HepG2 (cell line): ENCODE measurements around the gene TBC1D2B.

ENCODE experiments used
- AFF4 ChIP-seq: sonication (generic); formaldehyde crosslinking; IDR thresholded peaks from 2 replicates; pipeline ENCODE4 v1.4.0; 2020; ENCODE audit warnings: missing genetic modification reagents
- CTCF ChIP-seq: sonication (generic); formaldehyde crosslinking; IDR thresholded peaks from 2 replicates; pipeline ENCODE4 v1.5.0; 2020; ENCODE audit warnings: mild to moderate bottlenecking, missing genetic modification reagents, moderate library complexity
- JUN ChIP-seq: sonication (generic); formaldehyde crosslinking; IDR thresholded peaks from 2 replicates; pipeline ENCODE4 v1.4.0; 2020; ENCODE audit warnings: mild to moderate bottlenecking, missing genetic modification reagents
- KDM1A ChIP-seq: IDR thresholded peaks from 2 replicates; pipeline ENCODE4 v1.6.1; 2016; ENCODE audit warnings: missing compliant biosample characterization
- RAD21 ChIP-seq: fragments of 450-650 bp; formaldehyde crosslinking; IDR thresholded peaks from 2 replicates; pipeline ENCODE4 v1.5.0; 2020; ENCODE audit warnings: mild to moderate bottlenecking
- RBM39 ChIP-seq: fragments of 200-400 bp; formaldehyde crosslinking; IDR thresholded peaks from one replicate; pipeline ENCODE4 v1.6.1; 2018; ENCODE audit warnings: antibody characterized with exemption, mild to moderate bottlenecking, low read depth, low read length; ENCODE audit not compliant: poor library complexity, severe bottlenecking
- SMARCE1 ChIP-seq: fragments of 450-650 bp; IDR thresholded peaks from 2 replicates; pipeline ENCODE4 v1.6.1; 2017; ENCODE audit warnings: borderline replicate concordance
- TAF1 ChIP-seq: sonication (generic); formaldehyde crosslinking; IDR thresholded peaks from 2 replicates; pipeline ENCODE4 v1.4.0; 2020; ENCODE audit warnings: missing genetic modification reagents
- TBL1XR1 ChIP-seq: fragments of 150-350 bp; IDR thresholded peaks from 2 replicates; pipeline ENCODE4 v1.6.1; 2014; ENCODE audit warnings: borderline replicate concordance, low read length; ENCODE audit not compliant: partially characterized antibody
- TCF7L2 ChIP-seq: IDR thresholded peaks from 2 replicates; pipeline ENCODE4 v1.6.1; 2011; ENCODE audit warnings: mild to moderate bottlenecking, low read depth, low read length, moderate library complexity
- ZBTB7A ChIP-seq: sonication (generic); formaldehyde crosslinking; IDR thresholded peaks from 2 replicates; pipeline ENCODE4 v1.8.0; 2022; ENCODE audit warnings: mild to moderate bottlenecking, missing genetic modification reagents
- ZNF530 ChIP-seq: sonication (generic); formaldehyde crosslinking; IDR thresholded peaks from 2 replicates; pipeline ENCODE4 v1.5.0; 2020; ENCODE audit warnings: low read depth, mild to moderate bottlenecking, missing genetic modification reagents
- ZNF644 ChIP-seq: IDR thresholded peaks from 2 replicates; pipeline ENCODE4 v1.6.1; 2016; ENCODE audit warnings: low read depth

GRCh38 chr15:78061963-78062427 lies 15.5 kb downstream of the TBC1D2B start:
- no peak for TF ChIP-seq RBM39
- TF ChIP-seq RAD21 (CRISPR knock-in tag): no peak
- TF ChIP-seq KDM1A: no peak
- TF ChIP-seq ZNF644 (CRISPR knock-in tag): no peak
- no peak for TF ChIP-seq CTCF (CRISPR knock-in tag)
- TF ChIP-seq SMARCE1: no peak
- TF ChIP-seq ZBTB7A (CRISPR knock-in tag): no peak
- TF ChIP-seq TAF1 (CRISPR knock-in tag): no peak
- TF ChIP-seq JUN: no peak
- no peak for TF ChIP-seq ZNF530 (CRISPR knock-in tag)
- TF ChIP-seq TBL1XR1: no peak
- no peak for TF ChIP-seq AFF4 (CRISPR knock-in tag)
- no peak for TF ChIP-seq TCF7L2
